HepG2 (cell line): ENCODE results near the gene ABHD15.

Experiments
- PHF8 ChIP-seq: sonication (generic); formaldehyde crosslinking; IDR thresholded peaks from 2 replicates; pipeline ENCODE4 v1.5.0; 2020; ENCODE audit warnings: missing genetic modification reagents
- ZNF296 ChIP-seq: sonication (generic); formaldehyde crosslinking; conservative IDR thresholded peaks from 2 replicates; pipeline ENCODE4 v1.5.0; 2020; ENCODE audit warnings: mild to moderate bottlenecking, missing genetic modification reagents
- TF ChIP-seq, protein P1 (sequence below): sonication (generic); formaldehyde crosslinking; IDR thresholded peaks from 2 replicates; pipeline ENCODE4 v1.5.0; 2020; ENCODE audit warnings: mild to moderate bottlenecking, missing genetic modification reagents, moderate library complexity

GRCh38 chr17:29611351-29612093 lies 44.7 kb upstream of the ABHD15 start:
- TF ChIP-seq, protein P1, sequence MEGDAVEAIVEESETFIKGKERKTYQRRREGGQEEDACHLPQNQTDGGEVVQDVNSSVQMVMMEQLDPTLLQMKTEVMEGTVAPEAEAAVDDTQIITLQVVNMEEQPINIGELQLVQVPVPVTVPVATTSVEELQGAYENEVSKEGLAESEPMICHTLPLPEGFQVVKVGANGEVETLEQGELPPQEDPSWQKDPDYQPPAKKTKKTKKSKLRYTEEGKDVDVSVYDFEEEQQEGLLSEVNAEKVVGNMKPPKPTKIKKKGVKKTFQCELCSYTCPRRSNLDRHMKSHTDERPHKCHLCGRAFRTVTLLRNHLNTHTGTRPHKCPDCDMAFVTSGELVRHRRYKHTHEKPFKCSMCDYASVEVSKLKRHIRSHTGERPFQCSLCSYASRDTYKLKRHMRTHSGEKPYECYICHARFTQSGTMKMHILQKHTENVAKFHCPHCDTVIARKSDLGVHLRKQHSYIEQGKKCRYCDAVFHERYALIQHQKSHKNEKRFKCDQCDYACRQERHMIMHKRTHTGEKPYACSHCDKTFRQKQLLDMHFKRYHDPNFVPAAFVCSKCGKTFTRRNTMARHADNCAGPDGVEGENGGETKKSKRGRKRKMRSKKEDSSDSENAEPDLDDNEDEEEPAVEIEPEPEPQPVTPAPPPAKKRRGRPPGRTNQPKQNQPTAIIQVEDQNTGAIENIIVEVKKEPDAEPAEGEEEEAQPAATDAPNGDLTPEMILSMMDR (CRISPR knock-in tag), result no peak
- no peak for TF ChIP-seq PHF8 (CRISPR knock-in tag)
- TF ChIP-seq ZNF296, result no peak
